ENCODE data around the gene C16orf92. TPM values are rescaled to one million over a fixed set of nuclear protein-coding genes. Genes with fewer than 3 reads are reported as not detected.

C16orf92 gene
- total and polyA plus RNA-seq, 2 of the 13 experiments (the other 11 are each of a cell fraction or from before 2014, with no cell fraction given) = not detected

DNA sequence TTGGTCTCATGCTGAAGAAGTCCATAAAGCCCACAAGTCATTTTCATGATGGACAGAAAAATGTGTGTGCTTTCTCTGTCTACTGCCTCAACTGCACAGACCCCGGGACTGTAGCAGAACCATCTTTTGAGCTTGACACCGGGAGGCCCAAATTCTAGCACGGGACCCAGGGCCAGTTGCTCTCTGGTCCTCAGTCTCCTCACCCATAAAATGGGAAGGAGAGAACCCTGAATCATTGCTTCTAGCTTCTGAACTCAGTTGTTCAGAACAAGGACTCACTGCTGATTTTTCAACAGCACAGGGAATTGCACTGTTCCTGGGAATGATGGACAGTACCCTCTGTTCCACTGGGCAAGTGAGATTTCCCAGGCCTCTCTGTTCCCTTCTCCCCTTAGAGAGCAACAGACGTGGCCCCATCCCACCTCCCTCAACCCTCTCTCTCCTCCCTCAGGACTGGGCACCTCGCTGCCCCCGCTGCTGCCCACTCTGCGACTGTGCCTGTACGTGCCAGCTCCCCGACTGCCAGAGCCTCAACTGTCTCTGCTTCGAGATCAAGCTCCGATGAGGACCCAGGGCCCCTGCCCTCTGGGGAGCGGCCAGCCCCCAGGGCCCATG, 40.4 kb downstream of the C16orf92 start (continued):
- TF ChIP-seq, protein P1, sequence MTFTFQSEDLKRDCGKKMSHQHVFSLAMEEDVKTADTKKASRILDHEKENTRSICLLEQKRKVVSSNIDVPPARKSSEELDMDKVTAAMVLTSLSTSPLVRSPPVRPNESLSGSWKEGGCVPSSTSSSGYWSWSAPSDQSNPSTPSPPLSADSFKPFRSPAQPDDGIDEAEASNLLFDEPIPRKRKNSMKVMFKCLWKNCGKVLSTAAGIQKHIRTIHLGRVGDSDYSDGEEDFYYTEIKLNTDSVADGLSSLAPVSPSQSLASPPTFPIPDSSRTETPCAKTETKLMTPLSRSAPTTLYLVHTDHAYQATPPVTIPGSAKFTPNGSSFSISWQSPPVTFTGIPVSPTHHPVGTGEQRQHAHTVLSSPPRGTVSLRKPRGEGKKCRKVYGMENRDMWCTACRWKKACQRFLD (CRISPR knock-in tag; IDR thresholded peaks at IDR 0.05; ENCODE audit: borderline replicate concordance) = no peak; the same call in 1 of the 2 replicates
- TF ChIP-seq, protein P2, sequence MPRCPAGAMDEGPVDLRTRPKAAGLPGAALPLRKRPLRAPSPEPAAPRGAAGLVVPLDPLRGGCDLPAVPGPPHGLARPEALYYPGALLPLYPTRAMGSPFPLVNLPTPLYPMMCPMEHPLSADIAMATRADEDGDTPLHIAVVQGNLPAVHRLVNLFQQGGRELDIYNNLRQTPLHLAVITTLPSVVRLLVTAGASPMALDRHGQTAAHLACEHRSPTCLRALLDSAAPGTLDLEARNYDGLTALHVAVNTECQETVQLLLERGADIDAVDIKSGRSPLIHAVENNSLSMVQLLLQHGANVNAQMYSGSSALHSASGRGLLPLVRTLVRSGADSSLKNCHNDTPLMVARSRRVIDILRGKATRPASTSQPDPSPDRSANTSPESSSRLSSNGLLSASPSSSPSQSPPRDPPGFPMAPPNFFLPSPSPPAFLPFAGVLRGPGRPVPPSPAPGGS (CRISPR knock-in tag; IDR thresholded peaks at IDR 0.05) = peak; percentile 52; the same call in 1 of the 2 replicates
- TF ChIP-seq ZNF589 (CRISPR knock-in tag; conservative IDR thresholded peaks at IDR 0.05) (0 out of 2 replicates have a peak, but pooled peaks have one; percentile 92), NFIB (CRISPR knock-in tag; IDR thresholded peaks at IDR 0.05; ENCODE audit: borderline replicate concordance) (no peak), MLLT10 (CRISPR knock-in tag; IDR thresholded peaks at IDR 0.05) (no peak), ZNF839 (CRISPR knock-in tag; IDR thresholded peaks at IDR 0.05; ENCODE audit: borderline replicate concordance) (0 out of 2 replicates have a peak, but pooled peaks have one; percentile 66), ZNF292 (CRISPR knock-in tag; IDR thresholded peaks at IDR 0.05; ENCODE audit: borderline replicate concordance, low read depth) (no peak), HMG20B (CRISPR knock-in tag; conservative IDR thresholded peaks at IDR 0.05) (no peak), SALL2 (CRISPR knock-in tag; IDR thresholded peaks at IDR 0.05) (no peak; the same call in 1 of the 2 replicates), POLR2AphosphoS5 (IDR thresholded peaks at IDR 0.05; ENCODE audit: low read depth, low read length) (no peak), NR2F1 (CRISPR knock-in tag; IDR thresholded peaks at IDR 0.05) (0 out of 4 replicates have a peak, but pooled peaks of 1 of the 2 experiments have one; percentile 19), KDM6A (CRISPR knock-in tag; IDR thresholded peaks at IDR 0.05; ENCODE audit: low read depth) (no peak)
- TF ChIP-seq, protein P3, sequence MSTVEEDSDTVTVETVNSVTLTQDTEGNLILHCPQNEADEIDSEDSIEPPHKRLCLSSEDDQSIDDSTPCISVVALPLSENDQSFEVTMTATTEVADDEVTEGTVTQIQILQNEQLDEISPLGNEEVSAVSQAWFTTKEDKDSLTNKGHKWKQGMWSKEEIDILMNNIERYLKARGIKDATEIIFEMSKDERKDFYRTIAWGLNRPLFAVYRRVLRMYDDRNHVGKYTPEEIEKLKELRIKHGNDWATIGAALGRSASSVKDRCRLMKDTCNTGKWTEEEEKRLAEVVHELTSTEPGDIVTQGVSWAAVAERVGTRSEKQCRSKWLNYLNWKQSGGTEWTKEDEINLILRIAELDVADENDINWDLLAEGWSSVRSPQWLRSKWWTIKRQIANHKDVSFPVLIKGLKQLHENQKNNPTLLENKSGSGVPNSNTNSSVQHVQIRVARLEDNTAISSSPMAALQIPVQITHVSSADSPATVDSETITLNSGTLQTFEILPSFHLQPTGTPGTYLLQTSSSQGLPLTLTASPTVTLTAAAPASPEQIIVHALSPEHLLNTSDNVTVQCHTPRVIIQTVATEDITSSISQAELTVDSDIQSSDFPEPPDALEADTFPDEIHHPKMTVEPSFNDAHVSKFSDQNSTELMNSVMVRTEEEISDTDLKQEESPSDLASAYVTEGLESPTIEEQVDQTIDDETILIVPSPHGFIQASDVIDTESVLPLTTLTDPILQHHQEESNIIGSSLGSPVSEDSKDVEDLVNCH (CRISPR knock-in tag; IDR thresholded peaks at IDR 0.05) = no peak
- TF ChIP-seq, protein P4, sequence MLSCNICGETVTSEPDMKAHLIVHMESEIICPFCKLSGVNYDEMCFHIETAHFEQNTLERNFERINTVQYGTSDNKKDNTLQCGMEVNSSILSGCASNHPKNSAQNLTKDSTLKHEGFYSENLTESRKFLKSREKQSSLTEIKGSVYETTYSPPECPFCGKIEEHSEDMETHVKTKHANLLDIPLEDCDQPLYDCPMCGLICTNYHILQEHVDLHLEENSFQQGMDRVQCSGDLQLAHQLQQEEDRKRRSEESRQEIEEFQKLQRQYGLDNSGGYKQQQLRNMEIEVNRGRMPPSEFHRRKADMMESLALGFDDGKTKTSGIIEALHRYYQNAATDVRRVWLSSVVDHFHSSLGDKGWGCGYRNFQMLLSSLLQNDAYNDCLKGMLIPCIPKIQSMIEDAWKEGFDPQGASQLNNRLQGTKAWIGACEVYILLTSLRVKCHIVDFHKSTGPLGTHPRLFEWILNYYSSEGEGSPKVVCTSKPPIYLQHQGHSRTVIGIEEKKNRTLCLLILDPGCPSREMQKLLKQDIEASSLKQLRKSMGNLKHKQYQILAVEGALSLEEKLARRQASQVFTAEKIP (CRISPR knock-in tag; IDR thresholded peaks at IDR 0.05; ENCODE audit: borderline replicate concordance) = no peak
- TF ChIP-seq, protein P5, sequence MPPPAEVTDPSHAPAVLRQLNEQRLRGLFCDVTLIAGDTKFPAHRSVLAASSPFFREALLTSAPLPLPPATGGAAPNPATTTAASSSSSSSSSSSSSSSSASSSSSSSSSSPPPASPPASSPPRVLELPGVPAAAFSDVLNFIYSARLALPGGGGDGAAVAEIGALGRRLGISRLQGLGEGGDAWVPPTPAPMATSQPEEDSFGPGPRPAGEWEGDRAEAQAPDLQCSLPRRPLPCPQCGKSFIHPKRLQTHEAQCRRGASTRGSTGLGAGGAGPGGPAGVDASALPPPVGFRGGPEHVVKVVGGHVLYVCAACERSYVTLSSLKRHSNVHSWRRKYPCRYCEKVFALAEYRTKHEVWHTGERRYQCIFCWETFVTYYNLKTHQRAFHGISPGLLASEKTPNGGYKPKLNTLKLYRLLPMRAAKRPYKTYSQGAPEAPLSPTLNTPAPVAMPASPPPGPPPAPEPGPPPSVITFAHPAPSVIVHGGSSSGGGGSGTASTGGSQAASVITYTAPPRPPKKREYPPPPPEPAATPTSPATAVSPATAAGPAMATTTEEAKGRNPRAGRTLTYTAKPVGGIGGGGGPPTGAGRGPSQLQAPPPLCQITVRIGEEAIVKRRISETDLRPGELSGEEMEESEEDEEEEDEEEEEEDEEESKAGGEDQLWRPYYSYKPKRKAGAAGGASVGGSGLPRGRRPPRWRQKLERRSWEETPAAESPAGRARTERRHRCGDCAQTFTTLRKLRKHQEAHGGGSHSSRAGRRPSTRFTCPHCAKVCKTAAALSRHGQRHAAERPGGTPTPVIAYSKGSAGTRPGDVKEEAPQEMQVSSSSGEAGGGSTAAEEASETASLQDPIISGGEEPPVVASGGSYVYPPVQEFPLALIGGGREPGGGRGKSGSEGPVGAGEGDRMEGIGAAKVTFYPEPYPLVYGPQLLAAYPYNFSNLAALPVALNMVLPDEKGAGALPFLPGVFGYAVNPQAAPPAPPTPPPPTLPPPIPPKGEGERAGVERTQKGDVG (CRISPR knock-in tag; IDR thresholded peaks at IDR 0.05; ENCODE audit: borderline replicate concordance) = no peak
- TF ChIP-seq, protein P6, sequence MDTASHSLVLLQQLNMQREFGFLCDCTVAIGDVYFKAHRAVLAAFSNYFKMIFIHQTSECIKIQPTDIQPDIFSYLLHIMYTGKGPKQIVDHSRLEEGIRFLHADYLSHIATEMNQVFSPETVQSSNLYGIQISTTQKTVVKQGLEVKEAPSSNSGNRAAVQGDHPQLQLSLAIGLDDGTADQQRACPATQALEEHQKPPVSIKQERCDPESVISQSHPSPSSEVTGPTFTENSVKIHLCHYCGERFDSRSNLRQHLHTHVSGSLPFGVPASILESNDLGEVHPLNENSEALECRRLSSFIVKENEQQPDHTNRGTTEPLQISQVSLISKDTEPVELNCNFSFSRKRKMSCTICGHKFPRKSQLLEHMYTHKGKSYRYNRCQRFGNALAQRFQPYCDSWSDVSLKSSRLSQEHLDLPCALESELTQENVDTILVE (CRISPR knock-in tag; IDR thresholded peaks at IDR 0.05) = 0 out of 2 replicates have a peak, but pooled peaks have one; percentile 11
